Measurements from ENCODE around the gene HIGD2B.
"Not testable (repeated sequence)": the region's sequence is repeated elsewhere in the genome, so short reads cannot be mapped to it uniquely, and the experiment has no call there.

The HIGD2B gene

GRCh38 chr15:72676838-72677237 lies 9.1 kb downstream of the HIGD2B start:
- no peak for DNase-seq (ENCODE audit: low read depth)

DNA sequence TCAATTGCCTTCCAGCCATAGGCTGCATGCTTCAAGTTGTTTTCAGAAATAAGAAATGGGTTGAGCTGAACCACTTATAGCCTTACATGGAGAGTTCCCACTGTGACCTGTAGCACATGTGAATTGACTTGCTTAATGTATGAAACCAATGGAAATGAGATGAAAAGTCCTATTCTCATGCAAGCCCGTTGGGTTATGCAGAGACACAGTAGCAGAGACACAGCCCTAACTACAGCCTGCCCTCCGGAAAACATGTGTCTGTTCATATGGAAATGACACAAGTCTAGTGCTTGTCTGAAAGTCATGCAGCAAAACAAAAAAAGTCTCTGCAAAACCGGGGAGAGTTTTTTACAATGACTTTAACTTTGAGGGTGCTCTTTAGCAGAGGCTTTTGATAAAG lies 14.5 kb downstream of the HIGD2B start:
- no peak for DNase-seq (ENCODE audit: low read depth)

DNA sequence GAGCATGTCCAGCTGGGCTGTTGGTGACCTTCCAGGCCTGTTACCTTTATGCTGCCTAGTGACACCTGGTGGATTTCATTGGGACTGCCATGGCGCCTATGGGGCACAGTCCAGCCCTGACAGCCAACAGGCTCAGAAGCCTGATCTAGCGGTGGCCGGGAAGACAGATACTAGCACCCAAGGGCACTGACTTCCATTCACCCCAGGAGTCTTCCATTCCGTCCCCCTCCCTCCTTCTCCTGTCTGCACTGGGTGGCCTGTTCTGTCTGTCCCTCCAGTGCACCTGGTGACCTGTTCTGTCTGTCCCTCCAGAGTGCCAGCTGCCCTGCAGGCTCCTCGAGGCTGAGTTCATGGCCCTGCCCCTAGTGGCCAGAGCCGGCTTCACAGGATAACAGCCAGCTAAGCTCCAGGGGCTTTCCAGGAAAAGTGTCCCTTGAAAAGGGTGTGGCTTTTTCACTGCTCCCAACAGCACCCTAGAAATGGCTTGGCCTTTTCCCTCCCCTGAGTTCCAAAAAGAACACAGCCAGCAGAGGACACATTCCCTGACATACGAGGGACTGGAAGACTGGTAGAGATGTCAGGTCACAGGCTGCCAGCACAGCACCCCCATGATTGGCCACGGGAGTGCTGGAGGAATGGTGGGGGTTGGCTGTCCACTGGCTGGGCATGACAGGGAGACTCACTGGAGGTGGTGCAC lies 15.2 kb downstream of the HIGD2B start:
- peak; percentile 55 for DNase-seq (ENCODE audit: low read depth)

DNA sequence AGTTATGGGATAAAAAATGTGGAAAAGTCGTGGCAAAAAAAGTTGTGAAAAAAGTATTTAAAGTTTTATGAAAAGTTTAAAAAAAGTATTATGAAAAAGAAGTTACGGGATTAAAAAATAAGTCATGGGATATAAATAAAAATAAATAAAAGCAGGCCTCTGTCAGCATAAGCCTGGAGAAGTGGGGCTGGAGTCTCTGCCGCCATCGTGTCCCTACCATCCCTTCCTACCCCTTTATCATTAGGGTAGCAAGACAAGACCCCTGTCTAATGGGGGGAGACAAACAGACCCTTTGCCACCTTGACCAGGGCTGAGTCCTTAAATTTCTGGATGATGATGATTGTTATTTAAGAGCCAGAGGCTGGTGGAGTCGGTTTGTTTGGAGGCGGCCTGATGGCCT lies 16.2 kb downstream of the HIGD2B start:
- DNase-seq (ENCODE audit: low read depth) = not testable (repeated sequence)

DNA sequence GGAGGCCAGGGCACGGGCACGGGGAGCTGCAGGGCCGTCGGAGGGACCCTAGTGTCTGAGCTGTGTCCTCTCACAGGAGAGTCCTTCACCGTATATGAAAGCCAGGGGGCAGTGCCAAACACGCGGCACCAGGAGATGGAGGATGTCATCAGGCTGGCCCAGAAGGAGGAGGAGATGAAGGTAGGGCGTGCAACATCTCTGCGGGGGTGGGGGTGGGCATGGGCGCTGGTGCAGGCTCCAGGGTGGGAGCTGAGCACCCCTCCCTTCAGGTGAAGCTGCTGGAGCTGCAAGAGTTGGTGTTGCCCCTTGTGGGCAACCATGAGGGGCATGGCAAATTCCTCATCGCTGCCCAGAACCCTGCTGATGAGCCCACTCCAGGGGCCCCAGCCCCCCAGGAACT lies 20.3 kb downstream of the HIGD2B start:
- not testable (repeated sequence) for DNase-seq (ENCODE audit: low read depth)

DNA sequence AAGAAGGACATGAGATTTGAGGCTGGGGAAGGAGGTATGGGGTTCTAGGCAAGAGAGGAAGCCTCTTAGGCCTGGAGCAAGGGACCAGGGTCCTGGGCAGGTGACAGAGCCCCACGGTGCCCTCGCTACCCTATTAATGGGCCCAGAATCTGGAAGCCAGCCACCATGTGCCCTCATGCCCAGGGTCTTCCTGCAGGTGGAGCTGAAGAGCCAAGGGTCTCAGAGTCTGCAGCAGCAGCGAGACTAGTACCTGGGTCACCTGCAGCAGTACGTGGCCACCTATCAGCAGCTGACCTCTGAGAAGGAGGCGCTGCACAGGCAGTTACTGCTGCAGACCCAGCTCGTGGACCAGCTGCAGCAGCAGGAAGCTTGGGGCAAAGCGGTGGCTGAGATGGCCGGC lies 22.1 kb downstream of the HIGD2B start:
- not testable (repeated sequence) for DNase-seq (ENCODE audit: low read depth)

- not testable (repeated sequence) for DNase-seq (ENCODE audit: low read depth)
Measured at GRCh38 chr15:72661081-72661480, 24.9 kb downstream of the HIGD2B start.

DNA sequence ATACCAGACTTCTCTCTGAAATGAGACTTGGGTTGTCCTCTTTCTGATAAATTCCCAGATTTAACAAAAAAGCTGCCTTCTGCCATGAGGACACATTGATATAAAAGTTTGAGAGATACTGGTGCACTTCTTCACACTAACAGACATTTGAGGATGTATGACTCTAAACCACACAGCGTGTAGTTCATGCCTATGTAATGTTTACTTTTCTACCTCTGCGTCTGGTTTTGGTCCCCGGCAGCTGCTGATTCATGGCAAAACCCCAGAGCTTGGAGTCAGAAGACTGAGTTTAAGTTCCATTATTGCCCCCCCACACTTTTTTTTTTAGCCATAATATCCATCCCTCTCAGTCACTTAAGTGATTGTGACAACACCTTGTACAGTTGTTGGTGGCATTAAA lies 30.0 kb downstream of the HIGD2B start:
- DNase-seq (ENCODE audit: low read depth) = not testable (repeated sequence)

DNA sequence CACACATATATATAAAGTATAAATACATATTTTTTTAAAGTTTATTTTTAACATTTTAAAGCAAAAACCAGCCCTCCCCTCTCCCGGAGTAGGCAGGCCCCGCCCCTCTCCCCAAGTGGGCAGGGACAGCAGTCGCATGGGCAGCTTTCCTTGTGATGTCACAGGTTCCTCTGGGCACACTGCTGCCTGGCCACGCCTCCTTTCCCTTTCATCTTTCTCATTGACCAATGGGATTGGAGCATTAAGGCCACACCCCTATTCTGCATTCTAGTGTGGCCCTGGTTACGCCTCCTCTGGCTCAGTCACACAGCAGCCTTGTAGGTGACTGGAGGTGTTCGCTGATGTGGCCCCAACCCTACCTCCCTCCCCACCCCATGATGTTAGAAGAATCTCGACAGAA lies 31.6 kb downstream of the HIGD2B start, which contains the start of gene GOLGA6B:
GOLGA6B (plus strand) TSS at position 301 of the 400 bp plus-strand sequence; CDS start at position 342, 41 bp downstream.
- DNase-seq (ENCODE audit: low read depth) = not testable (repeated sequence)

DNA sequence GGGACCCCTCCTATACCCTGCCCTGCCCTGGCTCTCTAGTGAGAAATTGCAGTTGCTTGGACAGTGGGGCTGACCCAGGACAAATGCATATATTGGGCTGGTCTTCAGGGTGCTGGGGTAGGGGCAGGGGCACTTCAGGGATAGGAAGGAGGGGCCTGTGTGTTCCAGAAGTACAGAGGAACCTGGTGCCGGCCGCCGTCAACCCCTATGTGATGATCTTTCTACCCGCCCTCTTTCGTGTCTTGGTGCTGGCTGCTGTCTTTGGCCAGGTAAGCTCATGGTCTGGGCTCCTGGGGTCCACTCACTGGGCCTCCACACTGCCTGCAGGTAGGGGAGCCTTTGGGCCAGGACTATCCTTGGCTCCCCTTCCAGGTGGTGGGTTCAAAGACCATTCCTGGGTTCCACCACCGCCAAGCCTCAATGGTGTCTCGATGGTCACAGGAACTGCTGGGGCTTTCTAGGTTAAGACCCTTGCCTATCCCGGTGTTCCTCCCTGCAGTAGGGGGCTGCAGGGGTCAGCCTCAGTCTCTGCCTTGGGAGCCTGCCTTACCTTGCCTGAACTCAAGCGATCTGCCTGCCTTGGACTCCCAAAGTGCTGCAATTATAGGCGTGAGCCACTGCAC lies 37.2 kb downstream of the HIGD2B start:
- not testable (repeated sequence) for DNase-seq (ENCODE audit: low read depth)

- not testable (repeated sequence) for DNase-seq (ENCODE audit: low read depth)
Measured at GRCh38 chr15:72642271-72642670, 43.7 kb downstream of the HIGD2B start.

- DNase-seq (ENCODE audit: low read depth) = not testable (repeated sequence)
Measured at GRCh38 chr15:72639759-72640483, 46.1 kb downstream of the HIGD2B start.

DNA sequence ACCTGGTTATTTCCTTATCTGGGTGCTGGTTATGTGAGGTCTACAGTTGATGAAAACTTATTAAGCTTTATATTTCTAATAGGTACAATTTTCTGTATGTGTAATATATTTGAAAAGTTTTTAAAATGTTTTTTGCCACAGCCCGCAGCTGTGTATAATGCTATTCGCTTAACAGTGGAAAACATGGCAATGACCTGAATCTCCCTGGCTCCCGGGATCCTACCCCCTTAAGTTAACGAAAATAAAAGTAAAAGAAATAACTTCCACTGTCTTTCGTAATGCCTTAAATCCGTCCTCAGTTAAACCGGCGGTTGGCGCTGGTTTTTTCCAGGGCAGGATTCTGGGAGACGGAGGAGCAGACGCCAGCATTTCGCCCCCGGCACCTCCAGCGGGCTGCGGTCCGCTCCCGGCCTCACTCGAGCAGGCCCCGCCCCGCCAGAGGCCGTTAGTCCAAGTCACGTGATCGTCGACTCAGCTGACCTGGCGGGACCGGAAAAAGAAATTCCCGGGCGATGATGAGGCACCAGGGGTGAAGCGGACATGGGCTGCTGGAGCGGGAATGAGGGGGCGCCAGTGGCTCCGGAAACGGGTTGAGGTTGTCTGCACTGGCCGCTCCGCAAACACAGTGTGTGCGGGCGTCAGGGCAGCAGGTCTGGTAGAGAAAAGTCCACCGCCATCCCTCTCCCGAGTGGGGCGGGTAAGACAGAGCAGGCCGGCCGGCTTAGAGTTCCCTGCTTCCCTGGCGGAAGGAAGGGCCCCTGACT lies 49.3 kb downstream of the HIGD2B start:
- DNase-seq (ENCODE audit: low read depth) = peak; percentile 71

DNA sequence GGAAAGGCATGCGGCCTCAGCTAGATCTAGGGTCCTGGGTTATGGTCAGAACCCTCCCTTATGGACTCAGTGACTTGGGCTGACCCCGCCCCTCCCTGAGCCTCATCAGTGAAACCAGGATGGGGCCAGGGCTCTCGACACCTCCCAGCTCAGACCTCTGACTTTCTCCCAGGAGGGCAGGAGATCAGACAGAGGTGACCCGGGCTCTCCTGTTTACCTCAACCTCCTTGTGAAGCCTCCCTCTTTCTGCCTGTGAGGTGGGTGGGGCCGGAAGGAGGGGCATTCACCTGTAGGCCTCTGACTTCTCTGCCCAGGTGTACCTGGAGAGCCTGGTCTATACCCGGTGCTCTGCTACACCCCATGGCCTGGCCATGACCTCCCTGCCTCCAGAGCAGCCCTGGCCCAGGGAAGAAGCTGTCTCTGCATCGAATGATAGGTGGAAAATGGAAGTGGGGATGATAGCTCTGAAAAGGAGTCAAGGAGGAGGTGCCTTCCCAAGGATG lies 56.9 kb downstream of the HIGD2B start:
- DNase-seq (ENCODE audit: low read depth) = not testable (repeated sequence)

GRCh38 chr15:72628249-72629067 lies 57.5 kb downstream of the HIGD2B start:
- DNase-seq (ENCODE audit: low read depth) = not testable (repeated sequence)

- not testable (repeated sequence) for DNase-seq (ENCODE audit: low read depth)
Measured at GRCh38 chr15:72626153-72626552, 59.8 kb downstream of the HIGD2B start.
